Right ventricle myocardium inferior (tissue), 1 donor: ENCODE measurements around the gene CDH23. TPM values are rescaled to one million over a fixed set of nuclear protein-coding genes. Genes with fewer than 3 reads are reported as not detected.

ENCODE experiments used
- ATAC-seq: fragments of 200-7000 bp; cut with Tn5 transposase; one replicate; pipeline ENCODE4 v1.9.1; 2020; ENCODE audit warnings: mild to moderate bottlenecking, moderate library complexity
- DNase-seq: peaks from one replicate; pipeline ENCODE4 v3.0.0; 2021; ENCODE audit errors: missing footprints
- intact Hi-C: fragments of 100-400 bp; cut with DNase I; formaldehyde crosslinking; loops from one replicate; pipeline ENCODE4 v1.11.0; 2022
- total RNA-seq: library from RNA; stranded (reverse); fragmentation: NEBNext Ultra II Directional; extraction: Animal tissue kit (Norgen Biotek cat#: 25700); gene quantifications from one replicate; pipeline ENCODE4 v1.2.1, GENCODE V29; 2021
- donor health status: DM: no; HTN: yes; CAD: no; lungs with severe emphysema.

CDH23 gene
- total RNA-seq, 1 donor from 2014 or later: 4.8 TPM

DNA sequence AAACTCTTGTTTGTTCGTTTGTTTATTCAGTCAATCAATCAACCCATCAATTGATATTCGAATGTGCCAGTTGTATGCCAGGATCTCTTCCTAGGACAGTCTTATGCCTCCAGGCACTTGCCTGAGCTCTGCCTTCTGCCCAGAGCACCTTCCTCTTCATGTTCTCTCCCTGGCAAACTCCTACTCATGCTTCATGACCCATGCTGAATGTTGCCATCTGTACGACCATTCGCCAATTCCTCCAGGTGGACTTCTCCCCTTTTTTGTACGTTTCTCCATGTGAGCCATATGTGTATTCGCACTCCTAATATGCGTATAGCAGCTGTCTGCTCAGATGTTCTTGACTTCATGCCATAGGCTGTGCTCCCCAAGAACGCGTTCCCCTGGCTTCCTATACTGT lies 180.1 kb downstream of the CDH23 start:
- DNase-seq: no peak
- ATAC-seq: no peak
- intact Hi-C loops: no loop called here

DNA sequence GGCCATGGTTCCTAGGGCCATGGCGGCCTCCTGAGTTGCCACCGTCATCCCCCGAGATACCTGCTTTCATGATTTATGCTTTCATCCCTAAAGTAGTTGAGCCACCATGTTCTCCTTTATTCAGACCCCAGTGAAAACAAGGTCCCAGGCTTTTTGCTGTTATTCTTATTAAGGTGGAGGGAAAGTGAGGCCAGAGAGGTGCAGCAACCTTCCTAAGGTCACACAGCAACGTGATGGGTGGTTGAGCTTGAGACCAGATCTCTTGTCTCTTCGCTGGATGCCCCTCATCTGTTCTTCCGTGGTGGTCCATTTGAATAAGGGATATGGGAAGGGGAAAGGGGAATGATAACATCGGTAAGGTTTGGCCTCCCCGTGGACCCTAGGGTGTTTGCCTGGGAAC lies 180.6 kb downstream of the CDH23 start:
- no peak for ATAC-seq
- intact Hi-C loops: no loop called here
- DNase-seq: no peak

DNA sequence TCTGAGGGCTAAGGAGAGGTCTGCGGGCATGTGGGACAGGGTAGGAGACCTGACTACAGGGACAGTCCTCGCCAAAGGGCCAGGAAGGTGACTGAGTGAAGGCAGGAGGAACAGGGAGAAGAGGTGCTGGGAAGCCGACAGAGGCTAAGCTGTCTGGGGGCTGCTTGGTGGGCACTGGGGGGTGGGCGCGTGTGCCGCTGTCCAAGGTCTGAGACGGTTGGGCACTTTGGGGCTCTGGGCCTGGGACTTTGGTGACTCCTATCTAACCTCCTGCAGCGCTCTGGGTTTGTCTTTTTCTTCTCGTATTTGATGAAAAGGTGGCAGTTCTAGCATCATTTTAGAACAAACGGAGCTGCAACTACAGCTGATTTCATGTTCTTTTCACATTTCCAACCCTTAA lies 181.3 kb downstream of the CDH23 start:
- ATAC-seq (no peak), DNase-seq (no peak)
- intact Hi-C loops: no loop called here

DNA sequence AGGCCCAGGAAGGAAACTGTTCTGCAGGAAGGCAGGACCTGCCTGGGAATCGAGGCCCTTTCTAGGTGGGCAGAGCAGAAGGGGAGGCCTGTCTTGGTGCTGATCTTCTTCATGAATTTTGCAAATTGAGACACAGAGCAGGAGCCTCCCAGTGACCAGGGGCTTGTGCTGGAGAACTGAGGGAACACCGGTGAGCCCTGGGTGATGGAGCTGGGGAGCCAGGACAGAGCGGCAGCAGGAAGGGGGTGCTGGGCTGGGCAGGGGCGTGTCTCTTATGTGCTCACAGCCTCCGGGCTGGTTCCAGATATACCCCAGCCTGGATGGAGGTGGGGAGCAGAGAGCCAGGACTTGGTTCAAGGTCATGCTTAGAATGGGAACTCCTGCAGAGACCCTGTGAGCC lies 182.9 kb downstream of the CDH23 start:
- intact Hi-C loops: no loop called here
- ATAC-seq: no peak

DNA sequence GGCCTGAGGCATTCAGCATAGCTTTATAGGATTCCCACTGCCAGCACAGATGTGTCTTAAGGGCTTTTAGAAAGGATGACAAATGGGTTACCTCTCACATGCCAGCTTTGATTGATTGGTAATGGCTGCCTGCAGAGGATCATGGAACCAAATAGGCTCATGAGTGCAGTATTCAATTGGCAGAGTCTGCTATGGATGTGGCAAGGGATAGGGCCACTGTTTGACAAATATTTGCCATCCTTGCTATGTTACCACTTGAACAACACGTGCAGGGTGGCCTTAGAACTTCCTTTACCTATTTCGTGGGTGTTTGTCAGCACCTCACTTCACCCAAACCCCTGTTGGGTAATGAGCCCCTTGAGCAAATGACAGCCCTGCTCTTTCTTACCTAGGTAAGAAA lies 183.7 kb downstream of the CDH23 start:
- no peak for ATAC-seq
- no peak for DNase-seq
- intact Hi-C loops: no loop called here

More for the DNA sequence above, 182.9 kb downstream of the CDH23 start:
- DNase-seq: no peak

DNA sequence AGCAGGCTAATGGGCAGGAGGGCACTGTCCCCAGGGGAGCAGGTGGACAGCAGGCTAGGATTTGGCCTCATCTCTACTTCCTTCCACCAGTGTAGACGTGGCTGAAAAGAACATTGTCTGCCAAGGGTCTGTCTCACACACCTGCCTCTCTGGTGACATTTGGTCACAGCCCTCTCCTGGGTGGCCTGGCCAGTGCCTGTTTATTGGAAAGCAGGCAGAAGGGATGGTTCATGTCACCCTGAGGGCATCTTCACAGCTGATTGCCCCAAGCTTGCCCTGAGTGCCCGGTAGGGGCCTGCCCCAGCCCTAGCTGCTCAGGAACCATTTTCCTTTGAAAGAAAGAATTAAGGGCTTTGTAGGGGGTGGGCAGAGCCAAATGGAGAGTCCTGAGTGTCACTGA lies 184.2 kb downstream of the CDH23 start:
- no peak for DNase-seq
- no peak for ATAC-seq
- intact Hi-C loops: no loop called here

DNA sequence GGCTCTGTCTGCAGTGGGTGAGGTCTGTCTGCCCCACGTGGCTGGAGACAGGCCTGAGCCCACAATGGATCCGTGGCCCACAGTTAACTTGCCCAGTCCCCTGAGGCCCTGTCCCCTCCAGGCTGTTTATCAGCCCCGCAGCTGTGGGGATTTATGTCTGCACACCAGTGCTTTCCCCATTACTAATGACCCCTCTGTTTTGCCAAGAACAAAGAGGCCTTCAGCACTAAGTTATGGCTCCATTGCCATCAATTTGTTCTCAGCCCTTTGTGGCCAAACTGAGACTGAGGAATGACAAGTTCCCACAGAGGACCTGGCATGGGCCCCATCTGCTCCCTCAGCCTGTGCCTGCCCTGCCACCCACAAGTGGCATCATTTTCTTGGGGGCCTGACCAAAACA lies 184.7 kb downstream of the CDH23 start:
- no peak for DNase-seq
- ATAC-seq: no peak
- intact Hi-C loops: no loop called here

DNA sequence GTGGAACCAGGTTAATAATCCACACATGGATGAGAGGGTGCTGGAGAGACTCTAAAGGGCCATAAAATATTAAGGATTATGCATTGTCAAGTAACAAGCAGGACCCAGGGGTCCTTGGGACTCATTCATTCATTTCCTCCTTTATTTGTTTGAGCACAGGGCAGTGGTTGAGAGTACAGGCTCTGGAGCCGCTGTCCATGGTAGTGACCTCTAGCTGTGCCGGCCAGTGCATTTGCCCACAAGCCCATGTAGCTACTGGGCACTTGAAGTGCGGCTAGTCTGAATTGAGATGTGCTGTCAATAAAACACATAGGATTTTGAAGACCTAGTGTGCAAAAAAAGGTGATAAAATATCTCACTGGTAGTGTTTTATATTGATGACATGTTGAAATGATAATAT lies 185.3 kb downstream of the CDH23 start:
- DNase-seq (no peak), ATAC-seq (no peak)
- intact Hi-C loops: no loop called here

DNA sequence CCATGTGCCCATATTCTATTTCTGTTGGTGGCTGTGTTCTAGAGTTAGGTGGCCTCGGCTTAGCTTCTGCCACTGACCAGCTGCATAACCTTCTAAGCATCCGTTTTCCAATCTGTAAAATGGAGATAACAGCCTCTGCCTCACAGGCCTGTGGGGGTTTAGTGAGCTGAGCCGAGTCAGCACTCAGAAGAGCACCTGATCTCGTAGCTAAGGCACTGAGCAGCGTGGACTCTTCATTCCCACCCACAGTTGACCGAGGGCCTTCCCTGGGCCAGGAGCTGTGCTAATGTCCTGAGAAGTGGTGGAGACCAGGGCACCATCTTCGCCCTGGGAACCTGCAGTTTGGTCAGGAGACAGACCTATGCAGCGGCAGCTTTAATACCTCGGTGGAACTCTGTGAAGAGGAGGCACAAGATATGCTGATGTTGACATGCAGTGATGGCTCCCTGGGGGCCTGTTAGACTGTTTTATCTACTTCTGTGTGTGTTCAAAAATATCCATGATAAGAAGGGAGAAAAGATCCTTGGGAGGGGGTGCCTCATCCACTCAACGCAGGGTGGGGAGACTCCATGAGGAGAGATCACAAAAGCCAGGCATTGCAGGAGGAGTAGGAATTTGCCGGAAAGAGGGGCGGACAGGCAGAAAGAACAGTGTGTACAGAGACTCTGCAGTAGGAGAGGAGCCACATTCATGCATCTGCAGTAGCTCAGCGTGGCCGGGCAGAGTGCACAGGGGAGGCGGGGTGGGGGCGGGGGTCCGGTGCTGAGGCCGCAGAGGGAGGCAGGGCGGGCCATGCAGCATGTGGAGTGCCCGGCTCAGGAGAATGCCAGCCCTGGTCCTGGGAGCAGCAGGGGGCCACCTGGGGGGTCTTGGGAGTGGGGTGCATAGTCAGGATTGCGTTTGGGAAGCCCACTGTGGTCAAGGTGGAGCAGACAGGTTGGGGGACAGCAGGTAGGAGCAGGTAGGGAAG lies 186.1 kb downstream of the CDH23 start:
- ATAC-seq (no peak), DNase-seq (no peak)
- intact Hi-C loops: no loop called here

DNA sequence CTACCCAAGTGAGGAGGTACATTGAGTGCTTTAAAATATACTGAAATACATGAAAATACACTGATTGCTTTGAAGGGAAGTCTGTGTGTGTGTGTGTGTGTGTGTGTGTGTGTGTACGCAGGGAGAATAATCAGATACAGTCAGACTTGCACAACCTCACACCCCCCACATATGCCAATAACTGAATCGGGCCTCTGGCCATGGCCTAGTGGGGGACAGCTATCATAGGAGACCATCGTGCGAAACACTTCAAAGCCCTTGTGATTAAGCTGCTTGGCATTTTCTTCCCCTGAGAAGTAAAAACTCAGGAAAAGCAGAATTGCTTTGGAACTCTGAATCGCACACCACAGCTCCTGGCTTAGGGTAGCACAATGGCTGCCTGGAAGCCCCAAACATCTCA lies 187.7 kb downstream of the CDH23 start:
- ATAC-seq (no peak), DNase-seq (no peak)
- intact Hi-C loops: no loop called here

DNA sequence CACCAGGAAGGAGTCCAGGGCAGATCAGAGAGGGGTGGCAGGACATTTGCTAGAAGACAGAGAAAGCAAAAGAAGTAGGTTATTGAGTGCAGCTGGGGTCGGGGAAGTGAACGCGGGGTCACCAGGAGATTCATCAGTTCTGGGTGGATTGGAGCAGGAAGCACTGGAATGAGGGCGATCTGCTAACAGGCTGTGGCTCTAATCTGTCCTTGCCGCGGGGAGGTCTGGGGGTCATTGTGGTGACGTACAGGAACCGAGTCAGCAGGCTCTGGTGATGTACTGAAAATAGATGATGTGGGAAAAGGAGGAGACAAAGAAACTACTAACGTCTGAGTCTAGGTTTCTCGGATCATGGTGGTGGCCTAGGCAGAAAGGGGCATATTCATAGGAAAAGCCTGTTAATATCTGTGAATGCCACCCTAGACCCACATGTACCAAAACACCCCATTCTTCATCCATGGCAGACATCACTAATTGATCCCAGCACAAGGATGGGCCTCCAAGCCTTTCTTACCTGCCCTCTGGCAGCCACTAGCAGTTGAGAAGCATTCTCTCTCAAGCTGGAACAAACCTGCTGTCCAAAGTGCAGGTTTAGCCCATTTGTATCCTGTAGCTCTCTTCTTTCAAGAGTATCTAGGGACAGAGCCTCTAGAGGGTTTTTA lies 188.3 kb downstream of the CDH23 start:
- no peak for ATAC-seq
- intact Hi-C loops: no loop called here
- DNase-seq: no peak

DNA sequence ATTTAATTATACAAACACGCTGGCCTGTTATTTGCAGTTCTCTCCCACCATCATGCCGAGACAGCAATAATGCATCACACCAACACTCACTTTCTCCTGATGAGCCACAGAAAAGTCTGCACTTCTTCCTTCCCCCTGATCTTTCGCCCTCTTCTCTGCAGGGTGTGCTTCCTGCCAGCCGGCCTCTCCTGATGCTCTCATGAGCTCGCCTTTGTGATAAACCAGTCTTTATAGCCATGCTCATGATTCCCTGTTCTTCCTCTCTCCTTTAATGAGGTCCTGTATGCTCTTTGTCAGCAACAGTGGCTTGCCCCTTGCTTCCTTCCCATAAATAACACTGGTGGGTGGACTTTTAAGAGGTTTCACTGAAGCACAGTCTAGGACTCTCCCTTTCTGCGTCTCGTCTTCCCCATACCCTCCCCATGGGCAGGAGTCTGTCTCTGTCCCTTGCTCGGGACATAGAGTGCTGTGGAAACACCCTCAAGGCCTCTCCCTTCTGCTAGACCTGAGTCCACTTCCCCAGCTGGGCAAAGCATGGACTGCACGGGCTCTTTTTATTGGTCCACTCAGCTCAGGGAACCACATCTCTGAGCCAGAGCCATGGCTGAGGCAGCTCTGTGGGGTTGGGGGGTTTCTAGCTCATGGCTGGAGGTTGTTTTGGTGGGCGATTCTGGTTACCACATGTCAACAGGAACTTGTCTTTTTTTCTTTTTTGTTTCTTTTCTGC lies 189.0 kb downstream of the CDH23 start:
- intact Hi-C loops: no loop called here
- DNase-seq (no peak), ATAC-seq (no peak)

DNA sequence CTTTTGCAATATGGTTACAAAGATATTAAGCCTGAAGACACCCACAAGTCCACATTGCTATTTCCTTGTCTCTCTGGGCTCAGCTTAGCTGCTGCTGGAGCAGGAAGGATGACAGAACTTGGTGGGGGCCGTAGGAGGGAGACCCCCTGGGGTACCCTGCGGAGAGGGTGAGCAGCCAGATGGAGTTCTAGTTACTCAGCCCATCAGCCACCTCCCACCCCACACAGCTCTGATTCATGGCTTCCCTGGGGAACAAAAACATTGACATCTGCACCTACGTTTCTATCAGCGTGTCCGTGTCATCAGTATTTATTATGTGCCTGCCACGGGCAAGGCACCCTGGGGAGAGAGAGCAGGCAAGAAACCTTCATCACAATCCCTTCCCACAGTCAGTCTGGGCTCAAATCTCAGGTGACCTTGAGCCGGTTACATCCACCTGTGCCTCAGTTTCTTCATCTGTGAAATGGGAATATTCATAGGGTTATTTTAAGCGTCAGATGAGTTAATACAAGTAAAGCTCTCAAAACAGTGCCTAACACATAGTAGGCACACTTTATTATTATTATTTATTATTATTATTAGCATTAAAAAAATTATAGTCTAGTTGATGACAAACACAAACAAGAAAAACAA lies 191.3 kb downstream of the CDH23 start:
- intact Hi-C loops: no loop called here
- no peak for DNase-seq
- ATAC-seq: no peak

DNA sequence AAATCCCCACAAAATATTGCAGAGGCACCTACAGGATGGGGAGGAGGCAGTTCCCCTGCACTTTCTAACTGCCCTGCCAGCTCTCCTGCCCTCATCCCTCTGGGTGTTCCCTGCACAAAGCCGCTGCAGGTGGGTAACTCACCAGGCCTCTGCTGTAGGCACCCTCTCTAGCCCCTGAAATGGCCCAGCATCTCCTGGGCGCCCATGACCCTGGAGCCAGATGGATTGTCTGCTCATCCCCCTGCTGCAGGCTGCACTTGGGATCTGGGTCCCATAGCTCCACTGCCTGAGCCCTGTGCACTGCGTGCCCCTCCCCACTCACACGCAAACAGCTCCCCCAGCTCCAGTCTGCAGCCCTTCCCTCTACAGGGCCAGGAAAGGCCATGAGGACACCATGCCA lies 192.0 kb downstream of the CDH23 start:
- DNase-seq (no peak), ATAC-seq (no peak)
- intact Hi-C loops: no loop called here

DNA sequence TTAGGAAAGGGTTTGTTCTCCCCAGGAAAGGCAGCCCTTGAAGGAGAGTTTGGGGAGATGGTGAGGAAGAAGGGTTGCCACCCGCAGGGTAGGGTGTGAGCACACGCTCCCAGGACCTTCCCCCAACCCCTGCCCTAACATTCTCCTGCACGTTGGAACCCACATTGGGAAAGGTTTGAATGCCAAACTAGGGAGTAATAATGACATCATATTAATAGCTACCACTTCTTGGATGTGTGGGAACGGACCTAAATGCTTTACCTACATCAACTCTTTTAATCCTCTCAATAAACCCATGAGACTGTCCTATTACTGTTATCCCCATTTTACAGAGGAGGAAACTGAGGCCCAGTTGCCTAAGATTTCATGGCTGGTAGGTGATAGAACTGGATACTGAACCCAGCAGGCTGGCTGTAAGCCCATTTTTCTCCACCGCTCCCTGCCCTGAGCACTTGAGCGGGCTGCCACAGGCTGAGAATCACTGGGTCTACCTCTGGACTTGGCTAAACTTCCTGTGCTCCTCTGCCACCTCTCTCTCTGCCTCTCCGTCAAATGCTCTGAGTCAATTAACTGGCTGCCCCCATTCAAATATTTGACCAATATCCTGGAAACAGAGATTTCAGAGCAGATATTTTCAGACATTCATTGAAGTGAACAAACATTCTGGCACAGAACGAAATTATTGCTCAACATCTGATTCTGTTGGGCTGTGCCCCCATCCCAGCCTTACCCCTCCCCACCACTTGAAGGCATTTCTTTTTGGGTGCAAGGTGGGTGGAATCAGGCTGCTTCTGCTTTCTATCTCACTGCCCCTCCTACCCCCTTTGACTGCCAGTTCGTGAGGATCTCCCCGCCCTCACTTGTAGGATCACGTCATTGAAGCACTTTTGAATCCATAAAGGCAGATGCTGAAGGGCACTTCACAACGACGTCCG lies 193.2 kb downstream of the CDH23 start:
- no peak for ATAC-seq
- intact Hi-C loops: no loop called here
- DNase-seq: no peak

DNA sequence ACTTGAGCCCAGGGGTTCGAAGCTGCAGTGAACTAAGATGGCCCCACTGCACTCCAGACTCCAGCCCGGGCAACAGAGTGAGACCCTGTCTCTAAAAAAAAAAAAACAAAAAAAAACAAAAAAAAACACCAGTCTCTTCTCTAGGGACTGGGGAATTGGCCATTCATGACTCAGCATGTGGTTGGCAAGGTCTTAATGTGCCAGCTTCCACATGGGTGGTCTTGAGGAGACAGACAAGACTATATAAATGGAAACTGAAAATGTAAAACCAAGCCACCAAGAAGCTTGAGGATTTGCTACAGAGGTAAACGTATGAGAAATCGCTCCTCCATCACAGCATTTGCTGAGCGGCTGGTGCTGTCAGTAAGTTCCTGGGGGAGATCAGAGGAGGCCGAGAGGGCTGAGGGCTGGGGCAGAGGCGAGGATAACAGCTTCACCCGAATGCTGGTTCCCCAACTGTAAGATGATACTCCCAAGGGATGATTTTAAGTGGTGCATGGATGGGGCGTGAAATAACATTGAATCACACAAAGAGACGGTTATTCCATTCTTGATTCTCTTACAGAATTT lies 194.1 kb downstream of the CDH23 start:
- ATAC-seq (no peak), DNase-seq (no peak)
- intact Hi-C loops: no loop called here

DNA sequence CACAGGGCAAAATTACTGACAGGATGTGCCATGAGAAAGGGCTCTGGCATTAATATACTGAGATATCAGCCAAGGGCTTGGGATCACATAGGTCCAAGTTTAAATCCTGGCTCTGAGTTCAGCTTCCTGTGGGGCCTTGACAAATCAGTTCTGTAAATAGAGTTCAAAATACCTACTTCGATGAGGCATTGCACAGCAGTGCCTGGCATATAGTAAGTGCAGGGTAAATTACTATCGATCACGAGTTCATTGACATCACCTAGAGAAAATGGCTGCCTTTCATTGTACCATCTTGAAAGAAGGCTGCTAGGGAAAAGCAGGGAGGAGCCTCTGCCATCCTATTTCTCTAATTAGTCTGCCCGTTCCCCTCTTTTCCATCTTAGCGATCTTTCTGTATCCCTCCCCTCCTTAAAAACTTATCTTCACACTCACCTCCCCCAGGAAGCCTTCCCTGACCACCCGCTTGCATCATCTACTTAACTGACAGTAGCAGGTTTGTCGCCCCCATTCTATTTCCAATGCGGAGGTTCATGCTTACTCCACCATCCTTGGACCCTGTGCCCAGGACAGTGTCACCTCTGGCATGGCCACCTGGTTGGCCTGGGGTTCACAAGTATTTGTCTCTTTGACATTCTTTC lies 198.3 kb downstream of the CDH23 start:
- ATAC-seq: no peak

More for the DNA sequence above, 198.3 kb downstream of the CDH23 start:
- intact Hi-C loops: no loop called here
- no peak for DNase-seq
